Osteoblast (primary cell): Measurements from ENCODE around the gene CHMP4B. TPM values are rescaled to one million over a fixed set of nuclear protein-coding genes. Genes with fewer than 3 reads are reported as not detected.

ENCODE experiments used
- DNase-seq: peaks from one replicate; pipeline ENCODE4 v3.0.0; 2011; ENCODE audit warnings: low spot score, mixed read lengths; ENCODE audit not compliant: insufficient read length; ENCODE audit errors: missing footprints
- H2AFZ ChIP-seq: 2 replicates; pipeline ENCODE4 v1.6.0; 2011; ENCODE audit warnings: mild to moderate bottlenecking, low read length
- H3K27ac ChIP-seq: 2 replicates; pipeline ENCODE4 v1.5.1; 2011; ENCODE audit warnings: mild to moderate bottlenecking, low read depth, low read length, moderate library complexity
- H3K27me3 ChIP-seq: 2 replicates; pipeline ENCODE4 v1.6.0; 2012; ENCODE audit warnings: mild to moderate bottlenecking, control low read depth, inconsistent platforms, low read length, moderate library complexity; ENCODE audit not compliant: insufficient read depth
- H3K36me3 ChIP-seq: 2 replicates; pipeline ENCODE4 v1.5.1; 2011; ENCODE audit warnings: mild to moderate bottlenecking, low read length, control low read depth, moderate library complexity; ENCODE audit not compliant: insufficient read depth
- H3K4me1 ChIP-seq: 2 replicates; pipeline ENCODE4 v1.5.1; 2011; ENCODE audit warnings: mild to moderate bottlenecking, low read length, control low read depth, moderate library complexity; ENCODE audit not compliant: insufficient read depth
- H3K4me2 ChIP-seq: 2 replicates; pipeline ENCODE4 v1.6.0; 2011; ENCODE audit warnings: mild to moderate bottlenecking, low read length; ENCODE audit not compliant: insufficient read depth
- H3K4me3 ChIP-seq: fragments of 200-600 bp; sonication (generic); 3 replicates; pipeline ENCODE4 v1.5.1; 2012; ENCODE audit warnings: mild to moderate bottlenecking, low read length, inconsistent platforms; ENCODE audit not compliant: insufficient read depth
- H3K79me2 ChIP-seq: 2 replicates; pipeline ENCODE4 v1.6.0; 2012; ENCODE audit warnings: mild to moderate bottlenecking, low read length, control low read depth, inconsistent platforms; ENCODE audit not compliant: insufficient read depth
- H3K9me3 ChIP-seq: 2 replicates; pipeline ENCODE4 v1.5.1; 2011; ENCODE audit warnings: low read depth, low read length, control low read depth
- H4K20me1 ChIP-seq: 2 replicates; pipeline ENCODE4 v1.6.0; 2012; ENCODE audit warnings: mild to moderate bottlenecking, low read length, control low read depth; ENCODE audit not compliant: insufficient read depth
- CTCF ChIP-seq: IDR thresholded peaks from 2 replicates; pipeline ENCODE4 v1.5.1; 2011; ENCODE audit warnings: mild to moderate bottlenecking, low read depth, low read length, moderate library complexity; ENCODE audit errors: extremely low read depth
- total RNA-seq: library from RNA; depleted of rRNA; stranded (reverse); fragments of >200 nt; gene quantifications from 2 replicates; pipeline ENCODE4 v1.2.3, GENCODE V29; 2012

CHMP4B gene
- total RNA-seq, 1 donor: 40.9 TPM

- no peak overlapping the region for H2AFZ ChIP-seq
- H3K4me2 ChIP-seq: no peak overlapping the region
- no peak for DNase-seq
- peaks cover 100% of the 10 kb centered on the region for H3K79me2 ChIP-seq
- peaks cover 96% of the 10 kb centered on the region for H4K20me1 ChIP-seq
- H3K27me3 ChIP-seq: no peaks in the 10 kb centered on the region
- no peaks in the 10 kb centered on the region for H3K9me3 ChIP-seq
- H3K4me3 ChIP-seq: no peak overlapping the region
- no peak overlapping the region for H3K27ac ChIP-seq
- H3K36me3 ChIP-seq: peaks cover 3% of the 10 kb centered on the region
- no peaks in the 10 kb centered on the region for H3K4me1 ChIP-seq
- TF ChIP-seq CTCF: no peak
Measured at GRCh38 chr20:33837096-33837830, 26.1 kb downstream of the CHMP4B start.

- no peak overlapping the region for H2AFZ ChIP-seq
- no peaks in the 10 kb centered on the region for H3K36me3 ChIP-seq
- H3K9me3 ChIP-seq: no peaks in the 10 kb centered on the region
- no peak for DNase-seq
- H3K27me3 ChIP-seq: no peaks in the 10 kb centered on the region
- peaks cover 100% of the 10 kb centered on the region for H3K79me2 ChIP-seq
- no peak overlapping the region for H3K4me3 ChIP-seq
- peaks cover 9% of the 10 kb centered on the region for H3K4me1 ChIP-seq
- H4K20me1 ChIP-seq: peaks cover 99% of the 10 kb centered on the region
- H3K4me2 ChIP-seq: no peak overlapping the region
- H3K27ac ChIP-seq: no peak overlapping the region
- no peak for TF ChIP-seq CTCF
Measured at GRCh38 chr20:33838035-33838864, 27.1 kb downstream of the CHMP4B start.

GRCh38 chr20:33839591-33839990, 28.4 kb downstream of the CHMP4B start:
- TF ChIP-seq CTCF: no peak
- Histone ChIP-seq H3K27ac (no peak overlapping the region), H3K4me3 (no peak overlapping the region), H3K9me3 (no peaks in the 10 kb centered on the region), H3K4me2 (no peak overlapping the region), H3K79me2 (peaks cover 100% of the 10 kb centered on the region), H4K20me1 (peaks cover 99% of the 10 kb centered on the region), H3K36me3 (no peaks in the 10 kb centered on the region), H2AFZ (no peak overlapping the region), H3K27me3 (no peaks in the 10 kb centered on the region), H3K4me1 (peaks cover 19% of the 10 kb centered on the region)
- DNase-seq: no peak

- Histone ChIP-seq H2AFZ (no peak overlapping the region), H3K9me3 (no peaks in the 10 kb centered on the region), H3K4me2 (no peak overlapping the region), H3K36me3 (no peaks in the 10 kb centered on the region), H3K79me2 (peaks cover 100% of the 10 kb centered on the region), H4K20me1 (peaks cover 97% of the 10 kb centered on the region), H3K4me1 (peaks cover 19% of the 10 kb centered on the region), H3K27ac (no peak overlapping the region), H3K4me3 (no peak overlapping the region), H3K27me3 (no peaks in the 10 kb centered on the region)
- no peak for TF ChIP-seq CTCF
- DNase-seq: no peak
Measured at GRCh38 chr20:33840160-33840559, 29.0 kb downstream of the CHMP4B start.
